Muscle layer of duodenum (tissue), 2 donors: Measurements from ENCODE around the gene UMAD1.
"Not testable (repeated sequence)": the region's sequence is repeated elsewhere in the genome, so short reads cannot be mapped to it uniquely, and the experiment has no call there.

Experiments
- H3K27ac ChIP-seq: one replicate; pipeline ENCODE4 v1.7.0; 2013; ENCODE audit warnings: mild to moderate bottlenecking, low read length
- H3K27me3 ChIP-seq: one replicate; pipeline ENCODE4 v1.7.0; 2013; ENCODE audit warnings: low read depth, mild to moderate bottlenecking, control low read depth, low read length
- H3K36me3 ChIP-seq, 2 donors: one replicate each; pipeline ENCODE4 v1.7.0; 2013; ENCODE audit warnings: low read length in 2 of 2, control low read depth in 1 of 2, mild to moderate bottlenecking in 1 of 2; ENCODE audit not compliant: insufficient read depth in 2 of 2, control insufficient read depth in 1 of 2
- H3K4me1 ChIP-seq, 2 donors: one replicate each; pipeline ENCODE4 v1.7.0; 2013; ENCODE audit warnings: low read length in 2 of 2, mild to moderate bottlenecking in 2 of 2, control low read depth in 1 of 2, moderate library complexity in 1 of 2; ENCODE audit not compliant: insufficient read depth in 2 of 2, control insufficient read depth in 1 of 2
- H3K4me3 ChIP-seq, 2 donors: one replicate each; pipeline ENCODE4 v1.7.0; 2013; ENCODE audit warnings: low read length in 2 of 2, low read depth in 1 of 2, mild to moderate bottlenecking in 1 of 2
- H3K9me3 ChIP-seq, 2 donors: one replicate each; pipeline ENCODE4 v1.7.0; 2013; ENCODE audit warnings: low read length in 2 of 2, control low read depth in 1 of 2, mild to moderate bottlenecking in 1 of 2; ENCODE audit not compliant: control insufficient read depth in 1 of 2
- donor health status: healthy.

The UMAD1 gene

DNA sequence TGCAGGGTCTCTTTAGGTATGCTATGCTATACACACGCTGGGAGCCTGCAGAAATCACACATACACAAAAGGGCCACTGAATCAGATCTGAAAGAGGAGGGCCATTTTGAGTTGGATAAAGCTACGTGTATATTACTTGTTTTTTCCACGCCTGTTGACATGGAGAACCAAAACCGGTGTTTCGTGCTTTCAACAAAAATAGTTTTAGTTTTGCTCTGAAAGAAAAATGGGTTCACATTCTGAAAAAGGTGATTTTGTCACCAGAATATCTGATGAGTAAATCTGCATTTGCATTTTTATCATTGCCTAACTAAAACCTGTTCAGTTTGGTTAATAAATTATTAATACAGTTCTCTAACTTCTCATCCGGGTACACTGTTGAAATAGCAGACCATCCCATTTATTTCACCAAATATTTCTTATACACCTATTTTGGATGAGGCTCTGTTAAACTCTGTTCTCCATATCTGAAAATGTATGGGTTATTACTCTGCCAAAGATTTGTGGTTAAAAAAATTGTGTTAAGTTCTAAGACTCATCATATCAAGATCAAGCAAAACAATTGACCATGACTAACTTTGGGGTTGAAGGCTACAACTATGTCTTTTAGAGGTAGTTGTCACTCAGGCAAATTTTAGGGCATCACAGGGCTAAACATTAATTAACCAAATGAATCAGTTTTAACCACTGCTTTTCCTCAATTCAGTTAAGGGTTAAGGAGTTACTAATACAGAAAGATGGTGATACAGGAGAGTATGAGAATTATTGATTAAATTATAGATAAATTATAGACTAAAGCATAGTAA is 179.1 kb downstream of the UMAD1 start:
- Histone ChIP-seq H3K27me3 (no peaks in the 10 kb centered on the region), H3K27ac (no peak overlapping the region), H3K4me3 (no peak overlapping the region), H3K36me3 (no peaks in the 10 kb centered on the region), H3K4me1 (peaks cover 0 to 8% of the 10 kb centered on the region in 2 donors), H3K9me3 (no peaks in the 10 kb centered on the region)

DNA sequence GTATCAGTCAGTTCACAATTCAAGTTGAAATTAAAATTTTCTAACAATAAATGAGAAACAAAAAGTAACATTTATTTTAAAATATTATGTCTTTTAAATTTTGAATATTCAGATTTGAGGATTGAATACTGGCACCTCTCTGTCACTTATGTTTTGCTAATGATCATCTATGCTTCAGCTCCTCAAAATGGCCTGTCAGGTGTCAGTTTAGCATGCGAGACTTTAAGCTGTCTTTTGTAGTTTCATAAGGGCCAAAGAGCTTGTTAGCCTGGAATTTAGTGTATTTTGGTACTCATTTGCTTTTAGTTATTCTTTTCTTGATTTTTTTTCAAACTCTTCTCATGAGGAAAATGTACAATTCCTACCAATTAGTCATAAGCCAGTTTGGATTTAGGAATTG is 179.9 kb downstream of the UMAD1 start:
- Histone ChIP-seq H3K27me3 (no peaks in the 10 kb centered on the region), H3K27ac (no peak overlapping the region), H3K36me3 (no peaks in the 10 kb centered on the region), H3K4me1 (peaks cover 0 to 4% of the 10 kb centered on the region in 2 donors), H3K4me3 (no peak overlapping the region), H3K9me3 (no peaks in the 10 kb centered on the region)

DNA sequence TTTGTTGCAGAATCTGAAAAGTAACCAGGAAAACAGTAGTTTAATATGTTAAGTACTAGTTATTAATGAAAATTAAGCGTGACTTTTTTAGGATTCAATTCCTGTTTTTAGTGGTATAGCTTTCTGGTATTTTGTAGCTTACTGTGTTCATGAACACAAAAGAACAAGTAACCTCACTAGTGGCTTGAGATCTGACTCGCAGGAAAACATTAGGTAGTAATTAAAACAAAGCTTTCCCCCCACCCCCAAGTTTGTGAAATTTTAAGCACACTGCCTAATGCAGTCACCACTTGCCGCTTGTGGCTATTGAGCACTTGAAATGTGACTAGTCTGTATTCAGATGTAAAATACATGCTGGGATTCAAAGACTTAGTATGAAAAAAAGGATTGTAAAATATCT is 180.4 kb downstream of the UMAD1 start:
- no peaks in the 10 kb centered on the region for H3K27me3 ChIP-seq
- H3K27ac ChIP-seq, result no peak overlapping the region
- no peak overlapping the region for H3K4me3 ChIP-seq
- no peaks in the 10 kb centered on the region for H3K9me3 ChIP-seq
- no peaks in the 10 kb centered on the region for H3K36me3 ChIP-seq
- peaks cover 0 to 4% of the 10 kb centered on the region in 2 donors for H3K4me1 ChIP-seq

DNA sequence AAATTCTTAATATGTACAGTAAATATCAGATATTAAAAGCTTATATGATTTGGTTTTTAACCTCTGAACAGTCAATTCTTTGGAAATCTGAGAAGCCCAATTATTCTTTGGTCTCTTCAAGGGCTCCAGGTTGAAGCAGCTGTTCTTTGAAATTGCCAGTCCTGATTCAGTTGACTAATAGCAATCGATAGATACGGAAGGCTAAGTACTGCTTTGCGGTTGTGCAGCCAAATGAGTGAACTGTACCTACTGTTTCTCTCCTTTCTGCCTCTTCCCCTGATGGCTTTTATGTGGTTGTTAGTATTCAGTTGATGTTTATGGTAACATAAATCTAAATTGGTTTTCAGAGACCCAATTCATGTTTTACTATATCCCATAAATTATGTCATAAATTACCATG is 181.0 kb downstream of the UMAD1 start:
- Histone ChIP-seq H3K4me1 (peaks cover 0 to 4% of the 10 kb centered on the region in 2 donors), H3K4me3 (no peak overlapping the region), H3K27ac (no peak overlapping the region), H3K36me3 (no peaks in the 10 kb centered on the region), H3K9me3 (no peaks in the 10 kb centered on the region), H3K27me3 (no peaks in the 10 kb centered on the region)

DNA sequence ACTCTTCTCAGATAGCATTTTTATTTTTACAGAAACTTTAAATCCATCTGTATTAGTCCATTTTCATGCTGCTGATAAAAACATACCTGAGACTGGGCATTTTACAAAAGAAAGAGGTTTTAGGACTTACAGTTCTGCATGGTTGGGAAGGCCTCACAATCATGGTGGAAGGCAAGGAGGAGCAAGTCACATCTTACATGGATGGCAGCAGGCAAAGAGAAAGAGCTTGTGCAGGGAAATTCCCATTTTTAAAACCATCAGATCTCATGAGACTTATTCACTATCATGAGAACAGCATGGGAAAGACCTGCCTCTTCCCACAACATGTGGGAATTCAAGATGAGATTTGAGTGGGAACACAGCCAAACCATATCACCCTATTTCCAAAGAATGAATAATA is 184.7 kb downstream of the UMAD1 start:
- H3K4me1 ChIP-seq, H3K27ac ChIP-seq, H3K27me3 ChIP-seq, H3K9me3 ChIP-seq, H3K36me3 ChIP-seq, H3K4me3 ChIP-seq: not testable (repeated sequence)

DNA sequence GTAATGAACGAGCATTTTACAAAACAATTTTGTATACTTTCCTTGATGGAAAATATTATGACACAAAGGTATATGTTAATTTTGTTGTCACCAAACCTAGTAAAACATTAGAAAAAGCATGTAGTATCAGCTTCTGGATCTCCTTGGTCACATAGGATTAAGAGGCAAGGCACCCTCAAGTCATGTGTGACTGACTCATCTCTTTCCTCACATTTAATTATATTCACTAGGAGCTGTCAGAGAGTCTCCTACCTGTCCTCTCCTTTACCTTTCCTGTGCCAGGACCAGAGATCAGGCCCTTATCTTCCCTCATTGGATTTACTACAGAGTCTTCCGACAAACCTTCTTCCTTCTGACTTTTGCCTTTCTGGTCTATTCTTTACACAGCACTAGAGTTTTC is 189.1 kb downstream of the UMAD1 start:
- H3K27me3 ChIP-seq, result no peaks in the 10 kb centered on the region
- H3K9me3 ChIP-seq, result no peaks in the 10 kb centered on the region
- no peaks in the 10 kb centered on the region for H3K4me1 ChIP-seq
- no peak overlapping the region for H3K27ac ChIP-seq
- H3K36me3 ChIP-seq, result no peaks in the 10 kb centered on the region
- no peak overlapping the region for H3K4me3 ChIP-seq

DNA sequence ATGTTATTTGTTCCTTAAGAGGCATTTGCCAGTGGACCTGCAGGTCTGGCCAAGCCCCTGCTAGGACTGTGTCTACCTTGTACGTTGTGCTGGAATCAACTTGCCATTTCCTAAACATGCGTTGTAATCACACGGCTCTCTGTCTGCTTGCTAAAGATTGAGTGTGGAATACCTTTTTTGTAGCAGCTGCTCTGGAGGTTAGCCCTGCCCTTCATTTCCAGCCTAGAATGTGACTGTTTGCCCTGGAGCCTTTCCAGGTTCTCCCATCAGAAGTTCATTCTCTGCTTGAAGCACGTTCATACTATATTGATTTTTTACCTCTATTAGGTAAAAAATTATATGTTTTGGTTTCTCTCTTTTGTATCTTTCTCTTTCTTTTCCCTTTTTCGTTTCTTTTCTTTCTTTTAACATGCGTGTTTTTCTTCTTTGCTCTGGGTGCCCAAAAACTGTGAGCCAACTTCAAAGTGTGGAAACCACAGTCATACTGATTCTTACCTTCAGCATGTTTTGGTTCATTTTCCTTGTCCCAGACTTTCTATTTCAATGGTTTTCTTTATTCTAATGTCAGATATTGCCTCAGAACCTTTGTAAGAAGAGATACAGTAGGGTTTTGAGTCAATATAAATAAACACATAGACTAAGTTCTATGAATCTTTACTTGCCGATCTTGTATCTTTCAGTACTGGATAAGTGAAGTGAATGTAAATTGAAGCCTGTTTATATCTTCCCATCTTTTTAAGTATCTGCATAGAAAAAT is 189.7 kb downstream of the UMAD1 start:
- Histone ChIP-seq H3K27ac (no peak overlapping the region), H3K27me3 (no peaks in the 10 kb centered on the region), H3K4me3 (no peak overlapping the region), H3K9me3 (no peaks in the 10 kb centered on the region), H3K36me3 (no peaks in the 10 kb centered on the region), H3K4me1 (no peaks in the 10 kb centered on the region)

DNA sequence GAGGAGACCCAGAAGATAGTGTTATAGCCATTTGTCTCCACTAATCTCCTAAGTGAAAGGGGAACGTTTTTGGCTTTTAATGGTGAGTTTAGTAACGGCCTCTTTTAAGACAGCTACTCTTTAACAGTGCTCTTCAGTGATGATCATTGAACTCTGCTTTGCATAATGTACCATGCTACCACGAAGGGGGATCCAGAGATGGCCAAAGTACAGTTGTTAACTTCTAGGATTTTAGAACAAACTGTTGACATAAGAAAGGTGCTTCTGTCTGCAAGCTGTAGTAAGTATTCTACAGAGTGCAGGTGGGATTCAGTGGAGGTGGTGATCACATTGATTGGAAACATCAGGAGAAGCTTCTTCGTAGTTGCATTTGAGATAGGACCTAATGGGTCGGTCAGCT is 192.0 kb downstream of the UMAD1 start:
- Histone ChIP-seq H3K27ac (no peak overlapping the region), H3K4me3 (no peak overlapping the region), H3K27me3 (no peaks in the 10 kb centered on the region), H3K36me3 (no peaks in the 10 kb centered on the region), H3K4me1 (no peaks in the 10 kb centered on the region), H3K9me3 (no peaks in the 10 kb centered on the region)

DNA sequence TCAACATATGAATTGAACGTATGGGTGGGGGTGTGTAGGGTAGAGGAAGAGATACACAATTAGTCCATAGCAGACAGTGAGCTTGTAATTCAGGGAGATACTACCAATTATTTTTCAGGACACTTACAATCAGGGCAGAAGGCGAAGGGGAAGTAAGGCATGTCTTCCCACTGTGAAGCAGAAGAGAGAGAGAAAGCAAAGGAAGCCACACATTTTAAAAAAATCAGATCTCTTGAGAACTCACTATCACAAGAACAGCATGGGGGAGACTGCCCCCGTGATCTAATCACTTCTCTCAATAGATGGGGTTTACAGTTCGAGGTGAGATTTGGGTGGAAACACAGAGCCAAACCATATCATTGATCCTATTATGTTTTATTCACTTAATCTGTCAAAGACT is 194.2 kb downstream of the UMAD1 start:
- H3K9me3 ChIP-seq, result no peaks in the 10 kb centered on the region
- no peaks in the 10 kb centered on the region for H3K4me1 ChIP-seq
- no peak overlapping the region for H3K4me3 ChIP-seq
- H3K27me3 ChIP-seq, result no peaks in the 10 kb centered on the region
- H3K27ac ChIP-seq, result no peak overlapping the region
- H3K36me3 ChIP-seq, result no peaks in the 10 kb centered on the region

DNA sequence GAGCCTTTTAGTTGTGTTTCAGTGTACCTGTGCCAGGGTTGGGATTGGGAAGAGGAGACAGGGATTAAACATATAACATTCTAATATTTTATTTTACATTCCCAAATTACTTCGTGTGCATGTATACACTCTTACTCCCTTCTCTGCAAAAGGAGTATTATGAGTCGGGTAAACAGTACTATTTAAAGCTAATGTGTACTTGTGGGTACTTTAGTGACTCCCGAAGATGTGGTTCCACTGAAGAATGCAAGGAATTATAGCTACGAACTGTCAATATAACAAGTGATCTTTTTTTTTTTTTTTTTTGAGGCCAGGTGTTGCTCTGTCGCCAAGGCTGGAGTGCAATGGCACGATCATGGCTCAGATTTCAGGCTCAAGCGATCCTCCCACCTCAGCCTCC is 200.5 kb downstream of the UMAD1 start:
- Histone ChIP-seq H3K9me3 (no peaks in the 10 kb centered on the region), H3K4me1 (no peaks in the 10 kb centered on the region), H3K27ac (no peak overlapping the region), H3K36me3 (no peaks in the 10 kb centered on the region), H3K4me3 (no peak overlapping the region), H3K27me3 (no peaks in the 10 kb centered on the region)

DNA sequence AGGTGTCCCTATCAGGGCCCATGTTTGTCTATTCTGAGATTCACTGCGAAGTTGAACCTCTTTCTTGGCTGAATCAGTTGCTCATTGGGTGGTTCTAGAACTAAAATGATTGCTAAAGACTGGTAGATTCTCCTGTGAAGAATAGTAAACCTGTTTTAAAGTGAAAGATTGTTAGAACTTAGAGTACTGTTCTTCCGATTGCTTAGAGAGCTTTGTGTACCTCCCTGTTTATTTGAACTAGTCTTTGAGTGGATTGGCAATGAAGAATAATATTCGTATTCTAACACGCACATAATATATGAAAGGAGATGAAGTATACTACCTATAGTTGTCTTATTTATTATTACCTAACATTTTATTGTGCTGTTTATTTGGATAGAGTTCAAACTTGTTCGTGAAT is 202.7 kb downstream of the UMAD1 start:
- Histone ChIP-seq H3K27ac (no peak overlapping the region), H3K36me3 (no peaks in the 10 kb centered on the region), H3K4me3 (no peak overlapping the region), H3K4me1 (no peaks in the 10 kb centered on the region), H3K27me3 (no peaks in the 10 kb centered on the region), H3K9me3 (no peaks in the 10 kb centered on the region)
